GM12891 (cell line): Measurements from ENCODE around the gene MAK.
A peak's percentile ranks its signal among the peaks of the same experiment; 100 is the strongest.

Experiments
- DNase-seq: peaks from one replicate; pipeline ENCODE4 v3.0.0; 2011; ENCODE audit warnings: low spot score; ENCODE audit not compliant: insufficient read length
- FAIRE-seq: peaks from 2 replicates; lab custom pipeline; 2011; peaks lifted over from hg19 to GRCh38; lab: Jason Lieb, UNC
- PAX5 ChIP-seq: IDR thresholded peaks from 2 replicates; pipeline ENCODE4 v1.6.1; 2011; ENCODE audit warnings: low read length, moderate library complexity, mild to moderate bottlenecking; ENCODE audit not compliant: insufficient read depth, severe bottlenecking
- POLR2A ChIP-seq: IDR thresholded peaks from 2 replicates; pipeline ENCODE4 v1.6.1; 2011; ENCODE audit warnings: low read depth, low read length, control low read depth
- POLR2AphosphoS5 ChIP-seq: IDR thresholded peaks from 2 replicates; pipeline ENCODE4 v1.6.1; 2011; ENCODE audit warnings: low read depth, low read length, control low read depth
- POU2F2 ChIP-seq: IDR thresholded peaks from 2 replicates; pipeline ENCODE4 v1.6.1; 2011; ENCODE audit warnings: low read depth, mild to moderate bottlenecking, control low read depth, low read length, moderate library complexity
- SPI1 ChIP-seq: IDR thresholded peaks from 2 replicates; pipeline ENCODE4 v1.6.1; 2011; ENCODE audit warnings: low read depth, low read length, control low read depth
- TAF1 ChIP-seq: IDR thresholded peaks from 2 replicates; pipeline ENCODE4 v1.6.1; 2011; ENCODE audit warnings: low read depth, low read length, control low read depth

Gene MAK

DNA sequence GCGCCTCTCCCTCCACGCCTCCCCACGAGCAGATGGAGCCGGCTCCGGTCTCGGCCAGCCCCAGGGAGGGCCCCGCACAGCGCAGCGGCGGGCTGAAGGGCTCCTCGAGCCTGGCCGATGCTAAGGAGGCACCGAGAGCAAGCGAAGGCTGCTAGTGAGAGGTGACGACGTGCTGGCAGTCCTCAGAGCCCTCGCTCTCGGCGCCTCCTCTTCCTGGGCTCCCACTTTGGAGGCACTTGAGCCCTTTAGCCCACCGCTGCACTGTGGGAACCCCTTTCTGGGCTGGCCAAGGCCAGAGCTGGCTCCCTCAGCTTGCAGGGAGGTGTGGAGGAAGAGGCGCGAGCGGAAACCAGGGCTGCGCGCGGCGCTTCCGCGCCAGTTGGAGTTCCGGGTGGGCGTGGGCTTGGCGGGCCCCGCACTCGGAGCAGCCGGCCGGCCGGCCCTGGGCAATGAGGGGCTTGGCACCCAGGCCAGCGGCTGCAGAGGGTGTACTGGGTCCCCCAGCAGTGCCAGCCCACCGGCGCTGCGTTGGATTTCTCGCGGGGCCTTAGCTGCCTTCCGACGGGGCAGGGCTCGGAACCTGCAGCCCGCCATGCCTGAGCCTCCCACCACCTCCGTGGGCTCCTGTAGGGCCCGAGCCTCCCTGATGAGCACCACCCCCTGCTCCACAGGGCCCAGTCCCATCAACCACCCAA is 117.9 kb downstream of the MAK start:
- DNase-seq (peak; percentile 37), FAIRE-seq (no peak)
- peak; percentile 37; the same call in 1 of the 2 replicates for TF ChIP-seq POLR2AphosphoS5
- no peak; the same call in none of the 2 replicates for TF ChIP-seq POU2F2

DNA sequence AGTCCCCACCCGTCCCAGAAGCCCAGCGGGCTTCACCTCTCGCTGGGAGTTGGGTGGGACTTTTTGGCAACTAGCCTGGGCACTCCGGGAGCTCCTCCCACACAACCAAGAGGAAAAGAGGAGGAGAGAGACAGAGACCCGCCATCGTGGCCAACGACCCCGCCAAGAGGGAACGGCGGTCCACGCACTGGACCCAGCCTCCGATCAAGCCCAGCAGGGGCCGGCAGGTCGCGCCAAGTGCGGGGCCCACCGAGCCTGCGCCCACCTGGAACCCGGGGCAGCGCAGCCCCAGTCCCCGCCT is 118.4 kb downstream of the MAK start:
- TF ChIP-seq POU2F2: no peak
- TF ChIP-seq PAX5: no peak
- TF ChIP-seq TAF1: no peak
- TF ChIP-seq SPI1: no peak
- no peak for TF ChIP-seq POLR2AphosphoS5
- TF ChIP-seq POLR2A: no peak
- DNase-seq (no peak), FAIRE-seq (no peak)

DNA sequence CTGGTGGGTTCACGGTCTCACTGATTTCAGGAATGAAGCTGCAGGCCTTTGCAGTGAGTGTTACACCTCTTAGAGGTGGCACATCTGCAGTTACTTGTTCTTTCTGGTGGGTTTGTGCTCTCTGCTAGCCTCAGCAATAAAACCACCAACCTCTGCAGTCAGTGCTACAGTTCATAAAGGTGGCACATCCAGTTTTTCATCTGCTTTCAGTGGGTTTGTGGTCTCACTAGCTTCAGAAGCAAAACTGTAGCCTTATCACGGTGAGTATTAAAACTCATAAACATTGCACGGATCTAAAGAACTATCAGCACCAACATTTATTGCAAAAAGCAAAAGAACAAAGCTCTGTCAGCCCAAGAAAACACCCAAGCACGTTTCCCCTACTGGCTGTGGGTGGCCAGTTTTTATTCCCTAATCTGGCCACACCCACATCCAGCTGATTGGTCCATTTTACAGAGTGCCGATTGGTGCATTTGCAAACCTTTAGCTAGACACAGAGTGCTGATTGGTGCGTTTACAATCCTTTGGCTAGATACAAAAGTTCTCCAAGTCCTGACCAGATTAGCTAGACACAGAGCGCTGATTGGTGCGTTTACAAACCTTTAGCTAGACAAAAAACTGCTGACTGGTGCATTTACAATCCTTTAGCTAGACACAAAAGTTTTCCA is 118.9 kb downstream of the MAK start:
- DNase-seq (no peak), FAIRE-seq (no peak)
- TF ChIP-seq SPI1 (no peak), POLR2AphosphoS5 (no peak), PAX5 (no peak), POU2F2 (no peak), TAF1 (no peak)

DNA sequence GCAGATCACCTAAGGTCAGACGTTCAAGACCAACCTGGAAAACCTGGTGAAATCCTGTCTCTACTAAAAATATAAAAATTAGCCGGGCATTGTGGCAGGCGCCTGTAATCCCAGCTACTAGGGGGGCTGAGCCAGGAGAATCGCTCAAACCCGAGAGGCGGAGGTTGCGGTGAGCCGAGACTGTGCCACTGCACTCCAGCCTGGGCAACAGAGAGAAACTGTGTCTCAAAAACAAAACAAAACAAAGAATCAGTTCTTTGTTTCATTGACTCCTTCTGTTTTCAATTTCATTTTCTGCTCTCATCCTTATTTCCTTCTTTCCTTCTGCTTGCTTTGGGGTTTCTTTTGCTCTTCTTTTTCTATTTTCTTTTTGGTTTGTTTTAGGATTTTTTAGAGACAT is 124.4 kb downstream of the MAK start:
- FAIRE-seq (no peak), DNase-seq (no peak)
- TF ChIP-seq POLR2A (no peak), POU2F2 (no peak), TAF1 (no peak), SPI1 (no peak), POLR2AphosphoS5 (no peak), PAX5 (no peak)
